ENCODE data around the gene PCNT.
A peak's percentile ranks its signal among the peaks of the same experiment; 100 is the strongest.
"Not testable (repeated sequence)": the region's sequence is repeated elsewhere in the genome, so short reads cannot be mapped to it uniquely, and the experiment has no call there.

PCNT gene

DNA sequence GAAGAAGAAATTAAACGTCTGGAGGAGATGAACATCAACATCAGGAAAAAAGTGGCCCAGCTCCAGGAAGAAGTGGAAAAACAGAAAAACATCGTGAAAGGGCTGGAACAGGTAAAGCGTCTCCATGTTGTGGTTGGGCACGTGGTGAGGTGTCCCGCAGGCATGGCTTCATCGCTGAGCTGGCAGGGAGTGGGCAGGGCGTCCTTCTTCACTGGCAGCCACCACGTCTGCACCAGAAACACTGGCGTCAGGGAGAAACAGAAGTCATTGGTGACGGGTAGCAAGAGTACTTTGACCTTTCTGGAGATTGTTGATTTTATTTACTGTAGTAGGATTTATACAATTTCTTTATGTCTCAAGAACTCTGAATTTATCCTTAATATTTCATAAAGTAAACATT is 75.7 kb downstream of the PCNT start:
- no peak overlapping the region for H3K4me3 ChIP-seq (ENCODE audit: low read length)
- peaks cover 13% of the 10 kb centered on the region for H3K36me3 ChIP-seq (replicated peaks; ENCODE audit: low read depth, low read length)
- no peak overlapping the region for H3K27ac ChIP-seq (ENCODE audit: low read length)
- no peak overlapping the region for H3K9ac ChIP-seq (ENCODE audit: low read length)
- no peaks in the 10 kb centered on the region for H4K20me1 ChIP-seq (ENCODE audit: insufficient read depth, low read length)
- H3K4me2 ChIP-seq (ENCODE audit: low read length), result no peak overlapping the region
- no peaks in the 10 kb centered on the region for H3K27me3 ChIP-seq (ENCODE audit: low read depth, low read length)
- no peaks in the 10 kb centered on the region for H3K9me3 ChIP-seq (ENCODE audit: insufficient read depth, low read length)
- H3K4me1 ChIP-seq (ENCODE audit: low read length), result no peaks in the 10 kb centered on the region
- no peaks in the 10 kb centered on the region for H3K79me2 ChIP-seq (ENCODE audit: low read length)
- no peak overlapping the region for H2AFZ ChIP-seq (ENCODE audit: low read depth, low read length)
- TF ChIP-seq CTCF (IDR thresholded peaks at IDR 0.05; ENCODE audit: low read depth, low read length), result no peak
- no peak for TF ChIP-seq EZH2phosphoT487 (IDR thresholded peaks at IDR 0.05; ENCODE audit: low read depth)

- no peaks in the 10 kb centered on the region for H3K79me2 ChIP-seq (ENCODE audit: low read length)
- no peak overlapping the region for H3K9ac ChIP-seq (ENCODE audit: low read length)
- H3K36me3 ChIP-seq (replicated peaks; ENCODE audit: low read depth, low read length), result peaks cover 13% of the 10 kb centered on the region
- no peak overlapping the region for H3K27ac ChIP-seq (ENCODE audit: low read length)
- H3K4me2 ChIP-seq (ENCODE audit: low read length), result no peak overlapping the region
- no peak overlapping the region for H2AFZ ChIP-seq (ENCODE audit: low read depth, low read length)
- H3K27me3 ChIP-seq (ENCODE audit: low read depth, low read length), result no peaks in the 10 kb centered on the region
- H4K20me1 ChIP-seq (ENCODE audit: insufficient read depth, low read length), result no peaks in the 10 kb centered on the region
- no peaks in the 10 kb centered on the region for H3K4me1 ChIP-seq (ENCODE audit: low read length)
- no peak overlapping the region for H3K4me3 ChIP-seq (ENCODE audit: low read length)
- TF ChIP-seq CTCF (IDR thresholded peaks at IDR 0.05; ENCODE audit: low read depth, low read length), result no peak
- no peak for TF ChIP-seq EZH2phosphoT487 (IDR thresholded peaks at IDR 0.05; ENCODE audit: low read depth)
- H3K9me3 ChIP-seq (ENCODE audit: insufficient read depth, low read length), result no peaks in the 10 kb centered on the region
These were observed 77.4 kb downstream of the PCNT start for GRCh38 chr21:46401186-46401910.

DNA sequence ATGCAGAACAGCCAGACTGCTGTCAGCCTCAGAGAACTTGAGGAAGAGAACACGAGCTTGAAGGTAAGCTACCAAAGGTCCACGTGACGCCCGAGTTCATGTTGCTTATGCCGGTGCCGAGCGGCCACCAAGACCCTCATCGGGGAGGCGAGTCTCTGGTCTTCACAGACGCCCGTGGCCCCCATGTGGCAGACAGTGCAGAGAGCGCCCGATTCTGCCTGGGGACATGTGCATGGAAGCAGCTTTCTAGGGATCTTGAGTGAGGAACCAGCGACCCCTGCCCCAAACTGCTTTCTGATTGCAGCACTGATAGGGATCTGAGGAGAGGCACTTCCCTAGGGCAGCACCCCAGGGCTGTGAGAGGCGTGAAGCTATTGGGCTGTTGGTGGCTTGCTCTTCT is 78.5 kb downstream of the PCNT start:
- H3K27me3 ChIP-seq (ENCODE audit: low read depth, low read length), result no peaks in the 10 kb centered on the region
- no peaks in the 10 kb centered on the region for H3K9me3 ChIP-seq (ENCODE audit: insufficient read depth, low read length)
- TF ChIP-seq EZH2phosphoT487 (IDR thresholded peaks at IDR 0.05; ENCODE audit: low read depth) (no peak), CTCF (IDR thresholded peaks at IDR 0.05; ENCODE audit: low read depth, low read length) (0 out of 2 replicates have a peak, but pooled peaks have one; percentile 5)
- H3K4me1 ChIP-seq (ENCODE audit: low read length), result no peaks in the 10 kb centered on the region
- H3K4me3 ChIP-seq (ENCODE audit: low read length), result no peak overlapping the region
- H3K4me2 ChIP-seq (ENCODE audit: low read length), result no peak overlapping the region
- peaks cover 9% of the 10 kb centered on the region for H3K36me3 ChIP-seq (replicated peaks; ENCODE audit: low read depth, low read length)
- H4K20me1 ChIP-seq (ENCODE audit: insufficient read depth, low read length), result no peaks in the 10 kb centered on the region
- H2AFZ ChIP-seq (ENCODE audit: low read depth, low read length), result no peak overlapping the region
- H3K9ac ChIP-seq (ENCODE audit: low read length), result no peak overlapping the region
- H3K27ac ChIP-seq (ENCODE audit: low read length), result no peak overlapping the region
- no peaks in the 10 kb centered on the region for H3K79me2 ChIP-seq (ENCODE audit: low read length)

DNA sequence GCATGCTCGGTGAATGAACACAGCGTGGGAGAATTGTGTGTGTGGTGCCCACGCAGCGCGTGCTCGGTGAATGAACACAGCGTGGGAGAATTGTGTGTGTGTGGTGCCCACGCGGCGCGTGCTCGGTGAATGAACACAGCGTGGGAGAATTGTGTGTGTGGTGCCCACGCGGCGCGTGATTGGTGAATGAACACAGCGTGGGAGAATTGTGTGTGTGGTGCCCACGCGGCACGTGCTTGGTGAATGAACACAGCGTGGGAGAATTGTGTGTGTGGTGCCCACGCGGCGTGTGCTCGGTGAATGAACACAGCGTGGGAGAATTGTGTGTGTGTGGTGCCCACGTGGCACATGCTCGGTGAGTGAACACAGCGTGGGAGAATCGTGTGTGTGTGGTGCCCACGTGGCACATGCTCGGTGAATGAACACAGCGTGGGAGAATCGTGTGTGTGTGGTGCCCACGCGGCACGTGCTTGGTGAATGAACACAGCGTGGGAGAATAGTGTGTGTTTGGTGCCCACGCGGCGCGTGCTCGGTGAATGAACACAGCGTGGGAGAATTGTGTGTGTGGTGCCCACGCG is 79.4 kb downstream of the PCNT start:
- H3K9ac ChIP-seq (ENCODE audit: low read length); H3K4me3 ChIP-seq (ENCODE audit: low read length); H3K4me2 ChIP-seq (ENCODE audit: low read length); H3K27ac ChIP-seq (ENCODE audit: low read length); H3K79me2 ChIP-seq (ENCODE audit: low read length); H3K36me3 ChIP-seq (replicated peaks; ENCODE audit: low read depth, low read length); H3K27me3 ChIP-seq (ENCODE audit: low read depth, low read length); H3K9me3 ChIP-seq (ENCODE audit: insufficient read depth, low read length); H2AFZ ChIP-seq (ENCODE audit: low read depth, low read length); H3K4me1 ChIP-seq (ENCODE audit: low read length); H4K20me1 ChIP-seq (ENCODE audit: insufficient read depth, low read length): not testable (repeated sequence)

Measured in OCI-LY3 (cell line).